UCSD-AML1 (cell line): ENCODE results near the gene FADS1.

Source experiments
- DNase-seq: peaks from one replicate; lab custom pipeline; 2025; ENCODE audit not compliant: unreplicated experiment; lab: John Stamatoyannopoulos, UW

Gene FADS1

DNA sequence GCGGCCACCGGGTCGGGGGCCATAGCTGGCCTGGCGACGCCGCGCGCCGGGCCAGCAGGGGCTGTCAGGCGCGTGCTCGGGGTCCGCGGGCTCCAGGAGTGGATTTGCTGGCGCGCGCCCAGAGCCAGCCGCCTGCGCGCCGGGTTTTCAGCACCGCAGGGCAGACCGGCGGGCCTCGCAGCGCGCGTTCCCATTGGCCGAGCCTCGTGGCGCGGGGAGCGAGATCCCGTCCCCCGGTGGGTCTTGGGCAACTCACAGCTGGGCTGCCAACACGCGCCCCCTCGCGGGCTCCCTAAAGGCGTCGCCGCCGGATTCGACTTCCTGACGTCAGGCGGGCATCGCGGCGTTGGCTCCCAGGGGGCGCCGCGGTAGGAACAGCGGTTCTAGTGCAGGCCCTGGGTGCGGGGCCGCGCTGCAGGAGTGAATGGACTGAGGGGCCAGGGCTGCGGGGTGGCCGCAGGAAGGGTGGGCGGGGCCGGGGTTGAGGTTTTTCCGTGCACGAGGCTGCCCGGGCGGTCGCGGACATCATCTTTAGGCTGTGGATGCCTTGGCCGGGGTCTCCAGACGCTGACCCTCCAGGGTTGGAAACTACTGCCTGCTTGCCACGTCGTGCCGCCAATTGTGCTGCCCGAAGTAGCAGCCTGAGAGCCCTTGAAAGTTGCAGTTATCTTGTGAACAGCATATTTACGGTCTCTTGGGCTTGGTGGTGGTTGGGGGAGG, at the start of gene FADS1:
FADS1 (minus strand) TSS at position 268 of the 720 bp plus-strand sequence; CDS start at position 194, 74 bp downstream.
- DNase-seq = peak; percentile 97

DNA sequence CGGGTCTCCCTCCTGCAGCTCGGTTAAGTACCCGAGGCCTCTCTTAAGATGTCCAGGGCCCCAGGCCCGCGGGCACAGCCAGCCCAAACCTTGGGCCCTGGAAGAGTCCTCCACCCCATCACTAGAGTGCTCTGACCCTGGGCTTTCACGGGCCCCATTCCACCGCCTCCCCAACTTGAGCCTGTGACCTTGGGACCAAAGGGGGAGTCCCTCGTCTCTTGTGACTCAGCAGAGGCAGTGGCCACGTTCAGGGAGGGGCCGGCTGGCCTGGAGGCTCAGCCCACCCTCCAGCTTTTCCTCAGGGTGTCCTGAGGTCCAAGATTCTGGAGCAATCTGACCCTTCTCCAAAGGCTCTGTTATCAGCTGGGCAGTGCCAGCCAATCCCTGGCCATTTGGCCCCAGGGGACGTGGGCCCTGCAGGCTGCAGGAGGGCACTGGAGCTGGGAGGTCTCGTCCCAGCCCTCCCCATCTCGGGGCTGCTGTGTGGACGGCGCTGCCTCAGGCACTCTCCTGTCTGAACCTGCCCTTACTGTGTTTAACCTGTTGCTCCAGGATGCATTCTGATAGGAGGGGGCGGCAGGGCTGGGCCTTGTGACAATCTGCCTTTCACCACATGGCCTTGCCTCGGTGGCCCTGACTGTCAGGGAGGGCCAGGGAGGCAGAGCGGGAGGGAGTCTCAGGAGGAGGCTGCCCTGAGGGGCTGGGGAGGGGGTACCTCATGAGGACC, 49.6 kb upstream of the FADS1 start:
- DNase-seq = no peak

DNA sequence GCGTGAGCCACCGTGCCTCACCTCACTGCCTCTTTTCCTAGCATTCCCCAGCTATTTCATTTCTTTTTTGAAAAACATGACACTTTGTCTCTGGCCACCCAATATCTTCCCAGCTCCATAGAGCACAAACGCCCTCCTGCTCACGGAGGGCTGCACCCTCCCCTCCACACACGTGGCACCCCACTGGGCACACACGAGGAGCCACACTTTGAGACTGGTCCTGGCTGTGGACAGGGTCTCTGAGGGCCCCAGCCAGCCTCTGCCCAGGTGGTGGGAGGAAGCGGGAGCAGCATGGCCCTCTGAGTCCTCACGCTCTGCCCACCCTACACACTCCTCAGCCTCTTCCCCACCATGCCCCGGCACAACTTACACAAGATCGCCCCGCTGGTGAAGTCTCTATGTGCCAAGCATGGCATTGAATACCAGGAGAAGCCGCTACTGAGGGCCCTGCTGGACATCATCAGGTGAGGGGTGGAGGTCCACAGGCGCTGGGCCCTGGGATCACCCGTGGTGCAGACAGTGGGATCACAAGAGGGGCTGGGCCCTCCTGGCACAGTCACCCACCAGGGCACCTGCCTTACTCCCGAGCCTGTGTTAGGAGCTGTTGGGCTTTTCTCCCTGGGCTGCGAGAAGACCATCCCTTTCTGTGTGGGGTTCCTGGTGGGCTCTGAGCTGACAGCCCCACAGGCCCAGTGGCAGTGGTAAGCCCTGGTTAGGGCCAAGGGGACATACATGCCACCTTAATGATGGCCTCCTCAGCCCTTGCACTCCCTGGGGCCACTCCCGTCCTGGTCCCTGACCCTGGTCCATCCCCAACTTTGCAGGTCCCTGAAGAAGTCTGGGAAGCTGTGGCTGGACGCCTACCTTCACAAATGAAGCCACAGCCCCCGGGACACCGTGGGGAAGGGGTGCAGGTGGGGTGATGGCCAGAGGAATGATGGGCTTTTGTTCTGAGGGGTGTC, 48.3 kb upstream of the FADS1 start:
- DNase-seq = no peak

DNA sequence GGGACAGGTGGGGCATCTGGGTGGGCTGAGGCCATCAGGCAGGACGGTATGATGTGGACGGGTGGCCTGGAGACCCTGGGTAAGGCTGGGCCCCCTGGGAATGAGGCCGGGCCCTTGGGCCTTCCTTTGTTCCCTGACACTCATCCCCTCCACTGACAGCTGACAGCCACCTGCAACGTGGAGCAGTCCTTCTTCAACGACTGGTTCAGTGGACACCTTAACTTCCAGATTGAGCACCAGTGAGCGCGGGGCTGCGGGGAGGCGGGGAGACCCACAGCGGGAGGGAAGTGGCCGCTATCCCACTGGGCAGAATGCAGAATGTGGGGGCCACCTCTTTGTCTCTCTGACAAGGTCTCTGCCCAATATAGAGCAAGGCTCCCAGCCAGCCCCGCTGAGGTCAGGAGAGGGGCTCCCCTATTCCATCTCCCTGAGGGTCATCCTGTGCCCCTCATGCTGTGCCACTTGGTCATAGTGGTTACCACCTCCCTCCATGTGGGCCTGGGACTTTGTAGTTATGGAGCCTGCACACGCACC, 46.8 kb upstream of the FADS1 start:
- no peak for DNase-seq

DNA sequence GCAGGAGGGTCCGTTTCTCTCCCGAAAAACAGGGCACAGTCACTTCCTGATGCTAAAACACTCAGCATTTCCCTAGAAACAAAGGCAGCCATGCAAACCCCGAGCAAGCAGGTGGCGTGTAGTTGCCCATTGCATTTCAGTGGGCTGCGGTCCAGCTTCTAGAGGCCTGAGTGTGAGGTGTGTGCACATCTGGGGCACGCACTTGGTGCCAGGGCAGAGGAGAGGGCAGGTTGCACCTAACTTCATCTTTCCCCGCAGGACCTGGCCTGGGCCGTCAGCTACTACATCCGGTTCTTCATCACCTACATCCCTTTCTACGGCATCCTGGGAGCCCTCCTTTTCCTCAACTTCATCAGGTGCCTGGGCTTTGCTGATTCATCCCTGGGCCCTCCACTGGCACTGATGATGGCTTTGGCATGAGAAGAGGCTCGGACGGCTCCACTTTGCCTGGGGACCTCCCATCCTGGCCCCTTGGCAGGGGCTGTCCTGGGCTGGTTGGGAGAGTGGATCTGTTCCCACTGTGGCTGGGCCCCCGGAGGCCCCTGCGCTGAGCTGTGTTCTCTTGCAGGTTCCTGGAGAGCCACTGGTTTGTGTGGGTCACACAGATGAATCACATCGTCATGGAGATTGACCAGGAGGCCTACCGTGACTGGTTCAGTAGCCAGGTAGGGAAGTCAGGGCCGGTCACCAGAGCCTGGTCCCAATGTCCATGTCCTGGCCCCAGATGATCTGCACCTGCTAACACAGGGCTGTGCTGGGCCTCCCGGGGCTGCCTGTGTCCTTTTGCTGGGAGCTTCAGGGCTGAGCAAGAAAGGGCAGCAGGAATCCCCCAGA, 46.1 kb upstream of the FADS1 start:
- no peak for DNase-seq

DNA sequence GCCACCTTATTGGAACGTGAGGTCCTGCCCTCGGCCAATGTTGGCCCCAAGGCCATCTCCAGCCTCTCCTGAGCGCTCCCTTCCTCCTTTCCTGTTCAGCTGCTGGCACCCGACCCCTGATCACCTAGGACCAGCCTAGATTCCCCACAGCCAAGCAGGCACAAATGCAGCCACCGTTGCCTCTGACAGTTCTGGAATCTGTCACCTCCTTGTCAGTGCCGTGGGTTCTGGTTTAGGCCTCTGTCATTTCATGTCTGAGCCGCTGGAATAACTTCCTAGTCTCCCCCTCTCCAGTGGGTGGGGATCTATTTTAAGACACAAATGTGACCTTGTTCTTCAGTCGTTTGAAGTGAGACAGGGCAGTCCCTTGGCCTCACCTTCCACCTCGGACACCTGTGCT, 44.8 kb upstream of the FADS1 start:
- no peak for DNase-seq

DNA sequence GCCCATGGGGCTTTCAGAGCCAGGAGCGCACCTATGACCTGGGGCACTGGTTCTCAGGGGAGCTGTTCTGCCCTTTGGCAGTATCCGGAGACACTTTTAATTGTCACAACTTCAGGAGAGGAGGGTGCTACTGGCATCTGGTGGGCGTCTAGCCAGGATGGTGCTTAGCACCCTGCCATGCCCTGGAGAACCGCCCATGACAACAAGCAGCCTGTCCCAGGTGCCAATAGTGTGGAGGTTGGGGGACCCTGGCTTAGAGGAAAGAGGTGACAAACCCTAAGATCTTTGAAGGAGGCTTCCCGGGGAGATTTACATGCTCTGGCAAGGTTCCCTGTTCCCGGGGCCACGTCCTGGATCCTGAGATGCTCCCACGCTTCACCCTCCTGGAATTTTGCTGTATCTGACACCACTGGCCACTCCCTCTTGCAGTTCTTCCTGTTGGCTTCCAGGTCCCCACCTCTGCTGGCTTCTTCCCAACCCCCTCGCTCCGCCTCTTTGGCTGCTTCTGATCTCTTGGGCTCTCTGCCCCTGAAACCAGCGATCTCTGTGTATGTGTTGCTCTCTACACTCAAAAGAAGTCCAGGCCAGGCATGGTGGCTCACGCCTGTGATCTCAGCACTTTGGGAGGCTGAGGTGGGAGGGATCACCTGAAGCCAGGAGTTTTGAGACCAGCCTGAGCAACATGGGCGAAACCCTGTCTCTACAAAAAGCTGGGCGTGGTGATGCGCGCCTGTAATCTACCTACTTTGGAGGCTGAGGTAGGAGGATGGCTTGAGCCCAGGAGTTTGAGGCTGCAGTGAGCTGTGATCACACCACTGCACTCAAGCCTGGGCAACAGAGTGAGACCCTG, 43.5 kb upstream of the FADS1 start:
- DNase-seq = no peak

DNA sequence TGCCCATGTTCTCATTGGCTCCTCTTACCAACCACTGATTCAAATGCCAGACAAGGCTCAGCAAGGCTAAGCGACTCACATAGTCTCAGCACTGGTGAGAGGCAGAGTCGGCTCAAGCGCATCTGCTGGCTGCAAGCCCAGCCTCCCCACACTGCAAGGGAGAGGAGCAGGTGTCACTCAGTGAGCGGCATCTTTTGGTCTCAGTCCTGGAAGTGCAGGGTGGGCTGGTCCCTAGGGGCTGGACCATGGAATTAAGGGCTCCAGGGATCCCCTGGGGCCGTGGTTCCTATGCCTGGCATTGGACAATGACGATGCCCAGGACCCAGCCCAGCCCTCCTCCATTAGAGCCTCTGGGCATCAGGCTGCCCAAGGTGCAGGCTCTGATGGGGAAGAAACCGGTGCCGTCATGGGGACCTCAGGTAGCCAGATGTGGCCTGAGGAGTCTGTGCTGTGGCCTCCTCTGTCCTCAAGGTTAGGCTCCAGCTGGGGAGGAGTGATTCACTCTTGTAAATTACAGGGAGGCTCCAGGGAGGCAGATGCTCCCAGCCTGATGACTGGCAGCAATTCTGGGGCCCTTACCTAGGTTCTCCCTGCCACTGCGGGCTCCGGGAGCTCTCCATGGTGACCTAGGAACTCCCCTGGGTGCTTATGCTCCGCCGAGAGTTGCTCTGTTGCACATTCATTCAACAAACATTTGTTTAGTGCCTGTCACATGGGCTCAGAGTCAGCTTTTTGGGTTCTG, 39.3 kb upstream of the FADS1 start:
- DNase-seq = no peak

DNA sequence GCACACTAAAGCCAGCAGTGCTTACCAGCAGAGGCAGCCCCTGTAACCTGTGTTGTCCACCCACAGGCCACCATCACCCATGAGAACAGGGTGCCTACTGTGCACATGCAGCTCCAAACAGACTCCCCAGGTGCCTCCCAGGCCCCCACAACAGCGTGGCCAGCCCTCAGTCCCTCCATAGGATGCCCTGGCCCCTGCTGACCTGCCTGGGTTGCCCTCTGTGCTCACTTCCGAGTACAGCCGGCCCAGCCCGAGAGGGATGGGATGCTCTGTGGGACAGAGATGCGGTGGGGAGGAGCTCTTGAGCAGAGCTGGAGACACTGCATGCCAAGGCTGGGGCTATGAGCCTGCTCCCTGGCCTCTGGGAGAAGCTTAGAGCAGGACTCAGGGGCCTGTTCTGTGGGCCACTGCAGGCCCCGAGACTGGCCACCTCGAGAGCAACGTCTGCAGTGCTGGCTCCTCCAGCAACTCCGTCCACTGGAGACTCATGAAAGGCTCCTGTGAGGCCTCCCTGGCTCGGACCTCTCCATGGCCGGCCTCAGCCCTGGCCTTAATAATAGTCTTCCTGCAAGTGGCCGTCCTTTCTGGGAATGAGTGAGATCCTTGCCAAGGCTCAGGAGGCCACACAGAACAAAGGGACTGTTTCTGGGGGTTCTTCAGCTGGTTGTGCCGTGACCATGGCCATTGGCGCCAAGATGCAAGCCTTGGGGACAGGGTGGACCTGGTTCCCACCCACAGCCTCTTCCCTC, 38.3 kb upstream of the FADS1 start:
- no peak for DNase-seq

DNA sequence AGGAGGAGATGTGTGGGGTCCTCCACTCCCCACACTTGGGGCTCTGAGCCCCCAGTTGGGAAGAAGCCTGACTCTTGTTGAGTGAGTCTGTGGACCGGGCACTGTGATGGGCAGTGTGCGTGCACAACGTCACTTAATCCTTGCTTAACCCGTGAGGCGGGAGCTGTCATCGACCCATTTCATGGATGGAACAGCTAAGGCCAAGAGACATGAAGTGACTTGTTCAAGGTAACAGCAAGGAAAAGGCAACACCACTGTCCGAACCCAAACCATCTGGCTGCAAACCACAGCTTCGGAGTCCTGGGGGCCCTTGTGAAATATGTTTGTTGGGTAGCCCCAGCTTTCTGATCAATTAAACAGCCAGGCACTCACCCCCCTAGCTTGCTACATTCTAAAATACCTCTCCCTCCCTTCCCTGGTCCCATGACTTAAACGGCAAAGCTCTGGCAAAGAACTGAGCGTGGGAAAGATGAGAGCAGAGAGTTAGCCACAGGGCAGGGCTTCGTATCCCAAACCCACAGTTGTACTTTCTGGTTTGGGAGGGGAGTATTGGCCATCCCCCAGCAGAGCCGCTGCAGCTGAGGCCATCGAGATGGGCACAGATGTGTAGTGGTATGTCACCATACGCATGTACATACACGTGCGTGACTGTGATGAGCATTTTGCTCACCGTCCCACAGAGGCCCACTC, 37.5 kb upstream of the FADS1 start:
- DNase-seq = no peak

DNA sequence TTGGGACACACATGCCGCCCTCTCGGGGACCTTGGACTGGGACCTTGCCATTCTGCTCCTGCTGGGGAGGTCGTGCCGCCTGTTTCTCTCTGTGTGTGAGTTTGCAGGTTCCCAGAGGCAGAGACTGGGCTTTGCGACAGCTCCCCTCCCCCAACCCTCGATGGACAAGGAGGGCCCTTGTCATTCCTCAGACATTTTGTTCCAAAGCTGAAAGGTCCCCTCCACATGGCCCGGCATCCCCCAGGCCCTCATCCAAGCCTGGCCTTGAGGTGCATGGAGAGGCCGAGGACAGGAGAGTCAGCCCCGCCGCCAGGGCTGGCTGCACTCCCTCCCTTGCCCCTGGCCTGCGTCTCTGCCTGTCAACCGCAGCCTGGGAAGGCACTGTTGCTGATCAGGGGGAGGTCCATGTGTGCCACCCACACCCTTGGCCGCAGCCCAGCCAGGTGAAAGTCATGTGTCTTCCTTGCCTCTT, 36.9 kb upstream of the FADS1 start:
- DNase-seq = no peak

DNA sequence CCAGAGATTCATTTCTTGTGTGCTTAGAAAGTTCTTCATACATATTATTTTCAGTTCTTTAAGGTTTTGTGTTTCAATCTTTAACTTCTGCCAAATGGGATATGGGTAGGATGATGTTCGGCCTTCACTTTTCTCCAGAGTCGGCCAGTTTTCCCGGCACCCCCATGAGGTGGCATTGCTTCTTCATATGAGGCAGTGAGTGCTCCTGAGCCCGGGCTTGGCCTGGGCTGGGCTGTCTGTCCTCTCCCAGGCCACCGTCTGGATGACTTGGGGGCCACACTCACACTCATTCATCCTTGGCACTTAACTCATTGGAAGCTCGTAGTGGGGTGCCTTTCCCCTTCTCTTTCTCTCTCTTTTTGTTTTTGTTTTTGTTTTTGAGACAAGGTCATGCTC, 35.1 kb upstream of the FADS1 start:
- DNase-seq = no peak

DNA sequence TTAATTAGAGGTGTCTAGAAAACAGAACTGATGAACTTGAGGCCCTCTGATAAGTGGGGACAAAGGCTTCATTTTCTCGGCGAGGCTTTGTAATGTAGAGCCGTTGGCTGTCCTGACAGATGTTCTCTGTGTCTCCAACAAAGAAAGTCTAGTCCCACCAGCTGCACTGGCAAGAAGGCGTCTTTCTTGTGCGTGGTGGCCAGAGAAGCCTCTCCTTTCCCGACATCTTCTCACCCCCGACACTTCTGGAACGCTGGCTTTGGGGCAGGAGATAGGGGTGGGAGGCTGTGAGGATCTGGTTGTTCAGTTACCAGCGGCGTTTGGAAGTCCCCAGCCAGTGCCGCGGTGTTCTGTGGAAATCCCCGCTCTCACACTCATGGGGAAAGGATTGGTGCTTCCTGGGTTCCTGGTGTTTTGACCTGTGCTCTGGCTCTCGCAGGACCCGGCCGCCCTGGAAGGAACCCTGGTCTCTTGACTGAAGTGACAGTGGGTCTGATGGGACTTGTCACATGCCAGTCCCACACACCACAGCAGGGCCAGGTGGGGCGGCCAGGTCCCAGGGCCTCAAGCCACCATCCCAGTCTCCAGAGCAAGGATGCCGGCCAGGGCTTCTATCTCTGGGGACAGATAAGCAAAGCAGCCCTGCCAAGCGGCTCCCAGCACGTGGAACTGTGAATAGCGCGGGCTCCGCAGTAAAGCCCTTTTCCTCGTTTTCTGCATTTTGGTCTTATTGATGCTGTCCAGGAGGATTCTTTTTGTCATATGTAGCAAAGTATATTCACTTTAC, 34.5 kb upstream of the FADS1 start:
- DNase-seq = no peak

DNA sequence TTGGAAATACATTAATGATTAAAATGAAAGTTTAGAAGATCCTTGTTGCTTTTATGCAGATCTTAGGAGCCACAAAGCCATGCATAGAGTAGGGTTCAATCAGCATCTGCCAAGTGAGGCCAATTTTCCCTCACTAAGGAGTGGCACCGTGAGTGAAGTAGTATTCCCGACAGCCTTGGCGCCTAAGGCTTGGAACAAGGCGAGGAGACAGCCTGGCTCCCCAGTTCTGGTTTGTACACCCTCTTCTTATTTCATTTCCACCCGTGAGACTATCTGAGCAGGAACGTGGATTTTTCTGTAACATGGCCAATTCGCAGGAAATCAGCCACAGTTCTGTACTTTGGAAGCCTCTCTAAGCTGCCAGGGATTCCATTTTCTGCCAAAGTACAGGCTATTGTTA, 33.9 kb upstream of the FADS1 start:
- DNase-seq = no peak

DNA sequence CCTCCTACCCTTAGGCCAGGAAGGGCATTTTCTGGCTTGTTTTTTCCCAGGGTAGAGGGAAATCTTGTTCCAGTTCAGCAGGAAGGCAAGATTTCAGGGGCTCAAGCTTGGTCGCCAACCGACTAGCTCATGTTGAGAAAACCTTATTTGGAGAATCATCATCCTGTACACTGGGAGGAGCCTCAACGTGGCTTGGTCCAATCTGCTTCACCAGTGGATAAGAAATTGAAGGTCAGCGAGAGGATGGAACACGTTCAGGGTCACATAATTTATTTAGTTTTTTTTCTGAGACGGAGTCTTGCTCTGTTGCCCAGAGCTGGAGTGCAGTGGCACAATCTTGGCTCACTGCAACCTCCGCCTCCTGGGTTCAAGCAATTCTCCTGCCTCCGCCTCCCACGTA, 31.8 kb upstream of the FADS1 start:
- no peak for DNase-seq

DNA sequence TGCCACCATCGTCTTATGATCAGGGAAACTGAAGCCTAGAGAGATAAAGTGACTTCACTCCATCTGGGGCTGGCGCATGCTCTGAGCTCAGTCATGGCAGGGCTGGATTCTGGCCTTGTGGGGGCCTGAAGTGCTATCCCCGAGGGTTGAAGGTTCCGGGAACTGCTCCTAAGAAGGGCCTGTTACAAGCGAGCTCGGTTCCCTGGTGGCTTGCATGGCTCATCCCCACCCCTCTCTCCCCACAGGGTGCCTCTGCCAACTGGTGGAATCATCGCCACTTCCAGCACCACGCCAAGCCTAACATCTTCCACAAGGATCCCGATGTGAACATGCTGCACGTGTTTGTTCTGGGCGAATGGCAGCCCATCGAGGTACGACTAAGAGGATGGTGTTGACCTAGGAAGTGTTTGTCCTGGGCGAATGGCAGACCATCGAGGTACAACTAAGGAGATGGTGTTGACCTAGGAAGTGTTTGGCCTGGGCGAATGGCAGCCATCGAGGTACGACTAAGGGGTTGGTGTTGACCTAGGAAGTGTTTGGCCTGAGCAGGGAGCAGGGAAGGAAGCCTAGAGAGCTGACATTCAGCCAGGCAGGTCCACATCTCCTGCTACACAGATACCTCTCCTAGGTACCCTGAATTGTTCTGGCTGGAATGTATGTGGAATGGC, 31.2 kb upstream of the FADS1 start:
- no peak for DNase-seq
